GM18499 (cell line): ENCODE data around the gene QKI.

Experiments
- ATAC-seq: cut with Tn5 transposase; IDR thresholded peaks from one replicate; pipeline ENCODE4 v1.9.1; 2021; ENCODE audit warnings: moderate number of reproducible peaks; ENCODE audit not compliant: insufficient read depth, unreplicated experiment

Gene QKI

GRCh38 chr6:163600331-163600730, 185.8 kb downstream of the QKI start:
- no peak for ATAC-seq

- ATAC-seq: no peak
Observed at GRCh38 chr6:163600781-163601180, 186.3 kb downstream of the QKI start.

- ATAC-seq: no peak
Observed at GRCh38 chr6:163602851-163603250, 188.3 kb downstream of the QKI start.

- no peak for ATAC-seq
Observed at GRCh38 chr6:163603395-163603794, 188.9 kb downstream of the QKI start.

- ATAC-seq: no peak
Observed at GRCh38 chr6:163605385-163606097, 191.0 kb downstream of the QKI start.

- ATAC-seq: no peak
Observed at GRCh38 chr6:163607792-163608191, 193.3 kb downstream of the QKI start.

GRCh38 chr6:163608204-163608644, 193.7 kb downstream of the QKI start:
- no peak for ATAC-seq

GRCh38 chr6:163612200-163612599, 197.7 kb downstream of the QKI start:
- ATAC-seq: no peak

GRCh38 chr6:163613025-163613424, 198.5 kb downstream of the QKI start:
- no peak for ATAC-seq

GRCh38 chr6:163613668-163614067, 199.2 kb downstream of the QKI start:
- no peak for ATAC-seq

- no peak for ATAC-seq
Observed at GRCh38 chr6:163616452-163616851, 201.9 kb downstream of the QKI start.

GRCh38 chr6:163617549-163617948, 203.0 kb downstream of the QKI start:
- no peak for ATAC-seq

- ATAC-seq: no peak
Observed at GRCh38 chr6:163620101-163620500, 205.6 kb downstream of the QKI start.

- no peak for ATAC-seq
Observed at GRCh38 chr6:163620670-163621330, 206.3 kb downstream of the QKI start.

- ATAC-seq: no peak
Observed at GRCh38 chr6:163625265-163625664, 210.7 kb downstream of the QKI start.

GRCh38 chr6:163626073-163626867, 211.8 kb downstream of the QKI start:
- no peak for ATAC-seq

- no peak for ATAC-seq
Observed at GRCh38 chr6:163627274-163628062, 212.9 kb downstream of the QKI start.
